B cell (primary cell): ENCODE data around the gene JCAD. TPM values are rescaled to one million over a fixed set of nuclear protein-coding genes. Genes with fewer than 3 reads are reported as not detected.

Experiments
- ATAC-seq: fragments of 200-7000 bp; cut with Tn5 transposase; one replicate; pipeline ENCODE4 v1.10.0; 2021; ENCODE audit warnings: low read depth, mild to moderate bottlenecking, moderate number of reproducible peaks, moderate library complexity
- CTCF ChIA-PET: fragments of 350-600 bp; sonication (Branson Sonifier 250); formaldehyde crosslinking; loops from one replicate; lab custom pipeline; 2021; ENCODE audit warnings: antibody characterized with exemption, inconsistent platforms; lab: Charles Lee
- POLR2A ChIA-PET: fragments of 350-600 bp; sonication (Branson Sonifier 250); formaldehyde crosslinking; loops from one replicate; lab custom pipeline; 2021; ENCODE audit warnings: antibody characterized with exemption; lab: Charles Lee
- DNase-seq: peaks from one replicate; pipeline ENCODE4 v3.0.0; 2013
- H2AFZ ChIP-seq: 2 replicates; pipeline ENCODE4 v1.6.1; 2012; ENCODE audit warnings: mild to moderate bottlenecking, low read depth, low read length; ENCODE audit not compliant: insufficient read depth, poor library complexity, severe bottlenecking
- H3K27ac ChIP-seq, 2 donors: 1 replicate in 1 of 2; 2 replicates in 1 of 2; pipeline ENCODE4 v1.5.1; 2012 to 2013; ENCODE audit warnings: low read length in 2 of 2, mild to moderate bottlenecking in 2 of 2, moderate library complexity in 1 of 2
- H3K27me3 ChIP-seq, 4 experiments: fragments of 200-600 bp in 1 of 4; sonication (generic) in 1 of 4; replicated peaks in 1 of 4; 1 replicate in 2 of 4; 2 replicates in 2 of 4; pipeline versions ENCODE4 v1.6.1 to v1.7.0; 2013 to 2016; ENCODE audit warnings: low read length in 3 of 4, mild to moderate bottlenecking in 2 of 4, mixed read lengths in 1 of 4, moderate library complexity in 1 of 4; ENCODE audit not compliant: insufficient read depth in 4 of 4, control insufficient read depth in 3 of 4; ENCODE audit errors: control extremely low read depth in 1 of 4
- H3K36me3 ChIP-seq, 2 experiments: replicated peaks in 1 of 2; 1 replicate in 1 of 2; 2 replicates in 1 of 2; pipeline versions ENCODE4 v1.6.1 to v1.7.1; 2013; ENCODE audit warnings: low read length in 1 of 2; ENCODE audit not compliant: insufficient read depth in 2 of 2, control insufficient read depth in 1 of 2; ENCODE audit errors: control extremely low read depth in 1 of 2, extremely low read depth in 1 of 2
- H3K4me1 ChIP-seq, 2 donors: fragments of 200-600 bp in 1 of 2; sonication (generic) in 1 of 2; 1 replicate in 1 of 2; 2 replicates in 1 of 2; pipeline versions ENCODE4 v1.5.1 to v1.6.1; 2013 to 2017; ENCODE audit warnings: low read length in 2 of 2; ENCODE audit not compliant: control insufficient read depth in 2 of 2, insufficient read depth in 2 of 2
- H3K4me2 ChIP-seq: replicated peaks from 2 replicates; pipeline ENCODE3; 2012; ENCODE audit warnings: mild to moderate bottlenecking, low read depth, low read length; ENCODE audit not compliant: poor library complexity, severe bottlenecking
- H3K4me3 ChIP-seq, 5 experiments: fragments of 200-600 bp in 1 of 5; sonication (generic) in 1 of 5; 1 replicate in 3 of 5; 2 replicates in 2 of 5; pipeline versions ENCODE4 v1.5.1 to v1.7.0; 2011 to 2016; ENCODE audit warnings: low read length in 4 of 5, mild to moderate bottlenecking in 4 of 5, low read depth in 2 of 5, control low read depth in 1 of 5, moderate library complexity in 1 of 5; ENCODE audit not compliant: insufficient read depth in 1 of 5; ENCODE audit errors: control extremely low read depth in 1 of 5, extremely low read depth in 1 of 5
- H3K79me2 ChIP-seq: fragments of 200-600 bp; sonication (generic); one replicate; pipeline ENCODE4 v1.6.0; 2016; ENCODE audit warnings: low read length; ENCODE audit not compliant: control insufficient read depth, insufficient read depth
- H3K9ac ChIP-seq: fragments of 200-600 bp; sonication (generic); 2 replicates; pipeline ENCODE4 v1.6.1; 2017; ENCODE audit warnings: mild to moderate bottlenecking, low read length, moderate library complexity
- H3K9me3 ChIP-seq, 3 donors: one replicate each; pipeline versions ENCODE4 v1.6.1 to v1.7.1; 2013; ENCODE audit warnings: low read length in 2 of 3; ENCODE audit not compliant: control insufficient read depth in 2 of 3, insufficient read depth in 1 of 3; ENCODE audit errors: control extremely low read depth in 1 of 3
- H4K20me1 ChIP-seq: 2 replicates; pipeline ENCODE4 v1.6.0; 2012; ENCODE audit warnings: mild to moderate bottlenecking, low read length; ENCODE audit not compliant: insufficient read depth, control insufficient read depth, poor library complexity, severe bottlenecking
- H3K27ac Mint-ChIP-seq: one replicate; pipeline ENCODE4 v1.8.0; 2021; ENCODE audit warnings: mixed read lengths
- H3K27me3 Mint-ChIP-seq: one replicate; pipeline ENCODE4 v1.8.0; 2021; ENCODE audit warnings: mixed read lengths
- H3K4me1 Mint-ChIP-seq: one replicate; pipeline ENCODE4 v1.8.0; 2021; ENCODE audit warnings: mixed read lengths
- H3K4me3 Mint-ChIP-seq: one replicate; pipeline ENCODE4 v1.8.0; 2021; ENCODE audit warnings: mixed read lengths
- H3K9me3 Mint-ChIP-seq: one replicate; pipeline ENCODE4 v1.8.0; 2022; ENCODE audit warnings: mixed read lengths; ENCODE audit not compliant: insufficient read depth
- CTCF ChIP-seq: fragments of 200-600 bp; IDR thresholded peaks from one replicate; pipeline ENCODE4 v1.8.0; 2022; ENCODE audit warnings: antibody characterized with exemption, mild to moderate bottlenecking
- EZH2 ChIP-seq: IDR thresholded peaks from 2 replicates; pipeline ENCODE4 v1.6.1; 2012; ENCODE audit warnings: borderline replicate concordance, low read depth, mild to moderate bottlenecking, moderate library complexity, low read length; ENCODE audit not compliant: insufficient read depth, poor library complexity, severe bottlenecking
- WGBS: methylation state at CpG from one replicate; pipeline ENCODE4 v1.1.5; 2013; ENCODE audit warnings: missing lambda C conversion rate; ENCODE audit not compliant: insufficient coverage; 5-methylcytosine and 5-hydroxymethylcytosine counted together
- intact Hi-C: fragments of 100-400 bp; cut with micrococcal nuclease; formaldehyde crosslinking; loops from one replicate; pipeline ENCODE4 v1.10.0; 2022
- polyA plus RNA-seq: library from polyadenylated mRNA; depleted of rRNA; stranded (reverse); fragments of >200 nt; gene quantifications from 2 replicates; pipeline ENCODE4 v1.2.3, GENCODE V29; 2012
- total RNA-seq, 2 donors: library from RNA; stranded (reverse); fragments of 120-200 nt in 1 of 2; gene quantifications; 1 replicate in 1 of 2; 2 replicates in 1 of 2; pipeline versions ENCODE4 v1.2.3 to v1.2.4, GENCODE V29; 2013 to 2022

Gene JCAD
- total and polyA plus RNA-seq, 2 donors (not counting 1 experiment from before 2014, with no cell fraction given): 0.37 TPM; not detected in 1

- 100% methylated on average over 2 of the region's 2 CpGs for WGBS
- Mint-ChIP-seq H3K4me1 (no peaks in the 10 kb centered on the region), H3K9me3 (no peaks in the 10 kb centered on the region), H3K27me3 (peaks cover 9% of the 10 kb centered on the region), H3K27ac (no peak overlapping the region), H3K4me3 (no peak overlapping the region)
- Histone ChIP-seq H3K9me3 (peaks cover 0 to 3% (median 0%) of the 10 kb centered on the region in 3 donors), H3K79me2 (no peaks in the 10 kb centered on the region), H3K4me1 (no peaks in the 10 kb centered on the region), H3K4me2 (no peak overlapping the region), H3K27ac (no peak overlapping the region), H2AFZ (no peak overlapping the region), H3K36me3 (no peaks in the 10 kb centered on the region), H3K9ac (no peak overlapping the region), H3K27me3 (no peaks in the 10 kb centered on the region), H3K4me3 (no peak overlapping the region), H4K20me1 (no peaks in the 10 kb centered on the region)
- intact Hi-C loops: no loop called here
- DNase-seq (no peak), ATAC-seq (no peak)
- POLR2A ChIA-PET: no interaction called here
- CTCF ChIA-PET: no interaction called here
- TF ChIP-seq CTCF (no peak), EZH2 (no peak)
These were observed 88.8 kb downstream of the JCAD start for GRCh38 chr10:29970576-29970975.

GRCh38 chr10:29970012-29970396 lies 89.4 kb downstream of the JCAD start:
- no peaks in the 10 kb centered on the region for H4K20me1 ChIP-seq
- DNase-seq (no peak), ATAC-seq (no peak)
- Mint-ChIP-seq H3K4me1 (no peaks in the 10 kb centered on the region), H3K4me3 (no peak overlapping the region), H3K27ac (no peak overlapping the region), H3K9me3 (no peaks in the 10 kb centered on the region), H3K27me3 (peaks cover 9% of the 10 kb centered on the region)
- no peak overlapping the region for H3K4me3 ChIP-seq
- ChIA-PET POLR2A (no interaction called here), CTCF (no interaction called here)
- no peaks in the 10 kb centered on the region for H3K79me2 ChIP-seq
- H2AFZ ChIP-seq: no peak overlapping the region
- 89% methylated on average over 6 of the region's 6 CpGs for WGBS
- H3K36me3 ChIP-seq: no peaks in the 10 kb centered on the region
- intact Hi-C loops: no loop called here
- H3K9me3 ChIP-seq: peaks cover 0 to 3% (median 0%) of the 10 kb centered on the region in 3 donors
- H3K27me3 ChIP-seq: no peaks in the 10 kb centered on the region
- no peak overlapping the region for H3K4me2 ChIP-seq
- H3K4me1 ChIP-seq: no peaks in the 10 kb centered on the region
- TF ChIP-seq CTCF (no peak), EZH2 (no peak)
- H3K9ac ChIP-seq: no peak overlapping the region
- H3K27ac ChIP-seq: no peak overlapping the region
